GM21423 (cell line): Measurements from ENCODE around the gene DACH2.
"Not testable (repeated sequence)": the region's sequence is repeated elsewhere in the genome, so short reads cannot be mapped to it uniquely, and the experiment has no call there.

Experiments used
- ATAC-seq: cut with Tn5 transposase; IDR thresholded peaks from one replicate; pipeline ENCODE4 v1.9.1; 2021; ENCODE audit warnings: mild to moderate bottlenecking, moderate library complexity; ENCODE audit not compliant: unreplicated experiment

The DACH2 gene

GRCh38 chrX:86148024-86148511 is at the start of gene DACH2:
DACH2 (plus strand) TSS chrX:86148451.
- ATAC-seq = peak; percentile 99

GRCh38 chrX:86102341-86102740 is 45.9 kb upstream of the DACH2 start:
- ATAC-seq = no peak

GRCh38 chrX:86103061-86103460 is 45.2 kb upstream of the DACH2 start:
- no peak for ATAC-seq

GRCh38 chrX:86104526-86104925 is 43.7 kb upstream of the DACH2 start:
- ATAC-seq = no peak

GRCh38 chrX:86121916-86122315 is 26.3 kb upstream of the DACH2 start:
- ATAC-seq = no peak

- no peak for ATAC-seq
Measured at GRCh38 chrX:86133761-86134160, 14.5 kb upstream of the DACH2 start.

- no peak for ATAC-seq
Measured at GRCh38 chrX:86137071-86137470, 11.2 kb upstream of the DACH2 start.

GRCh38 chrX:86141786-86142185 is 6.5 kb upstream of the DACH2 start:
- ATAC-seq = no peak

GRCh38 chrX:86146102-86146501 is 2.1 kb upstream of the DACH2 start:
- ATAC-seq = no peak

- no peak for ATAC-seq
Measured at GRCh38 chrX:86148594-86148993, 343 bp downstream of the DACH2 start.

GRCh38 chrX:86149119-86149518 is 868 bp downstream of the DACH2 start:
- ATAC-seq = no peak

- no peak for ATAC-seq
Measured at GRCh38 chrX:86154553-86154952, 6.3 kb downstream of the DACH2 start.

GRCh38 chrX:86171366-86171765 is 23.1 kb downstream of the DACH2 start:
- ATAC-seq = no peak

- no peak for ATAC-seq
Measured at GRCh38 chrX:86178906-86179305, 30.7 kb downstream of the DACH2 start.

- not testable (repeated sequence) for ATAC-seq
Measured at GRCh38 chrX:86181325-86181724, 33.1 kb downstream of the DACH2 start.

- ATAC-seq = no peak
Measured at GRCh38 chrX:86192827-86193226, 44.6 kb downstream of the DACH2 start.

- no peak for ATAC-seq
Measured at GRCh38 chrX:86194758-86195157, 46.5 kb downstream of the DACH2 start.

- no peak for ATAC-seq
Measured at GRCh38 chrX:86195343-86195742, 47.1 kb downstream of the DACH2 start.

GRCh38 chrX:86197815-86198214 is 49.6 kb downstream of the DACH2 start:
- no peak for ATAC-seq

- ATAC-seq = no peak
Measured at GRCh38 chrX:86210772-86211171, 62.5 kb downstream of the DACH2 start.

GRCh38 chrX:86215260-86215659 is 67.0 kb downstream of the DACH2 start:
- ATAC-seq = no peak

- ATAC-seq = no peak
Measured at GRCh38 chrX:86237482-86237881, 89.2 kb downstream of the DACH2 start.

GRCh38 chrX:86241547-86241946 is 93.3 kb downstream of the DACH2 start:
- ATAC-seq = no peak

- ATAC-seq = no peak
Measured at GRCh38 chrX:86263526-86263925, 115.3 kb downstream of the DACH2 start.
